GM12873 (cell line): ENCODE results near the gene SUPT7L.
A peak's percentile ranks its signal among the peaks of the same experiment; 100 is the strongest.

Experiments used
- TF ChIP-seq, protein P1 (sequence below): IDR thresholded peaks from 2 replicates; pipeline ENCODE4 v1.5.1; 2012; ENCODE audit warnings: low read depth, mild to moderate bottlenecking, moderate library complexity, low read length, control low read depth; ENCODE audit not compliant: insufficient read depth; ENCODE audit errors: missing control alignments

SUPT7L gene

DNA sequence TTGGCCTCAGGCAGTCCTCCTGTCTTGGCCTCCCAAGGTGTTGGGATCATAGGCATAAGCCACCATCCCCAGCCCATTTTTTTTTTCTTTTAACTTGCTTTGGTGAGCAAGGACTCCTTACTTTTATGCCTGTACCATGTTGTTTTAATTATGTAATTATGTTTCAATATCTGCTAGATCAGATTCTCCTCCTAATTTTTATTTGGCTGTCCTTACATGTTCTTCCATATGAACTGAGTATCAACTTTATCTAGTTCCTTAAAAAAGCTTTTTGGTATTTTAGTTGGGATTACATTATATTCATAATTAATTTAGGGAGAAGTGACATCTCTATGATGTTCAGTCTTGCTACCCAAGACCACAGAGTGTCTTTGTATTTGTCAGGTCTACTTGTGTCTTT, 18.2 kb downstream of the SUPT7L start:
- TF ChIP-seq, protein P1, sequence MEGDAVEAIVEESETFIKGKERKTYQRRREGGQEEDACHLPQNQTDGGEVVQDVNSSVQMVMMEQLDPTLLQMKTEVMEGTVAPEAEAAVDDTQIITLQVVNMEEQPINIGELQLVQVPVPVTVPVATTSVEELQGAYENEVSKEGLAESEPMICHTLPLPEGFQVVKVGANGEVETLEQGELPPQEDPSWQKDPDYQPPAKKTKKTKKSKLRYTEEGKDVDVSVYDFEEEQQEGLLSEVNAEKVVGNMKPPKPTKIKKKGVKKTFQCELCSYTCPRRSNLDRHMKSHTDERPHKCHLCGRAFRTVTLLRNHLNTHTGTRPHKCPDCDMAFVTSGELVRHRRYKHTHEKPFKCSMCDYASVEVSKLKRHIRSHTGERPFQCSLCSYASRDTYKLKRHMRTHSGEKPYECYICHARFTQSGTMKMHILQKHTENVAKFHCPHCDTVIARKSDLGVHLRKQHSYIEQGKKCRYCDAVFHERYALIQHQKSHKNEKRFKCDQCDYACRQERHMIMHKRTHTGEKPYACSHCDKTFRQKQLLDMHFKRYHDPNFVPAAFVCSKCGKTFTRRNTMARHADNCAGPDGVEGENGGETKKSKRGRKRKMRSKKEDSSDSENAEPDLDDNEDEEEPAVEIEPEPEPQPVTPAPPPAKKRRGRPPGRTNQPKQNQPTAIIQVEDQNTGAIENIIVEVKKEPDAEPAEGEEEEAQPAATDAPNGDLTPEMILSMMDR = no peak

DNA sequence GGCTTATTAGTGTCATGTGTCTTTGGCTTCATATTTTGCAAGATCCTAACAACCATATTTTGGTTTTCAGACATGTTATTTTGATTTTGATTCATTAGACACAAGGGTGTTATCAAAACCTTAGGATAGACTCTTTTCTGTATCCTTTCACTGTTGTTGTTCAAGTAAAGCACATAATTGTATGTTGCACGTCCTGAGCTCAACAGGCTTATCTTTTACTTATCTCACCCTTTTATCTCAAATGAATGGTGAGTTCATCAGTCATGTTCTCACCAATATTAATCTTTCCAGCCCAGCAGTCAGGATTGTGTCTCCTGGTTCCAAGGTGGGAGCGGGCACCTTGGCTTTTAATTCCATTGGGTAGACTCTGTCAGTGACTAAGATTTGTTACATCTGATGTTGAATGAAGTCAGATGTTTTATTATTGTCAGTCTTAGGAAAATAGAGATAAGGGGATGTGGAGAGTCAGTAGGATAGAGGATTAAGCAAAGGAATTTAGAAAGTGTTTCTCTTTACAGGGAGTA, 22.6 kb downstream of the SUPT7L start:
- TF ChIP-seq, protein P1 = no peak

DNA sequence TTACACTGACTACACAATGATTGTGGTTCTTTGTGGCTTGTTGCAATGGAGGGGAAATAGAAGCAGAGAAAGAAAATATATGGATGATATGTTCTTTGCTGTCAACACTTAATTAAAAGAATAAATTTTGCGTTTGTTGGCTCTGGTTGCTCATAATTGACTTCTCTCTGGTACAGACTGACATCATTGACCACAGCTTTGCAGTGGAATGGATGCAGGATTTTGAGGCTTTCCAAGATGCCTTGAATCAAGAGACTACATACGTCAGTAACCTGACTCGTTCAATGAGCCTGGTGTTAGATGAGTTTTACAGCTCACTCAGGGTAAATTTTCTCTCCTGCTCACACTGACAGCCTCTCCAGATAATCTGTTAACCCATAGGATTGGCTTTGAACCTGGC, 24.7 kb downstream of the SUPT7L start:
- TF ChIP-seq, protein P1 = no peak

DNA sequence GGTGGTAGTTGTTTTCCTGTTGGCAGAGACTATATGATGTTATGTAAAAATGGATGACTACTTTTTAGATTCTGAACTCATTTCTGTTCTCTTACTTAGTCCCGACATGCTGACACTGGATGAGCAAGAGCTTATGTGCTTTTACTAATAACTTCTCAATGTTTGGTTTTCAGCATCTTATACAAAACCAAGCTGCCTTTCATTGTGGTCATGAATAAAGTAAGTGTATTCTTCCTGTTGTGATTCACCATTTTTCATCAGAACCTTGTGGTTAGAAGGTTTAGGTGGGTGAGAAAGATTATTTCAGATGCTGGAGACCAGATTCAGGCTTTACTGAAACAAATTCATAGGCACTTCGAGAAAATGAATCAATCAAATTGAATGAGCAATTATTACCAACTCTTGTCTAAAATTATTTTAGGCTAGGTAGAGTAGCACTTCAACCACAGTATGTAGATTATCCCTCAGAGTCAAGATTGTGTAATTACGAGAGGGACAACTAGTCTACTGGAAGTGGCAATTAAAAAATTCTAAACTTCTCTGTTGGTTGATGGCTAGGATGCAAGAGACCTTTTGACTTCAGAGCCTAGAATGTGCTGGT, 25.3 kb downstream of the SUPT7L start:
- TF ChIP-seq, protein P1 = no peak

DNA sequence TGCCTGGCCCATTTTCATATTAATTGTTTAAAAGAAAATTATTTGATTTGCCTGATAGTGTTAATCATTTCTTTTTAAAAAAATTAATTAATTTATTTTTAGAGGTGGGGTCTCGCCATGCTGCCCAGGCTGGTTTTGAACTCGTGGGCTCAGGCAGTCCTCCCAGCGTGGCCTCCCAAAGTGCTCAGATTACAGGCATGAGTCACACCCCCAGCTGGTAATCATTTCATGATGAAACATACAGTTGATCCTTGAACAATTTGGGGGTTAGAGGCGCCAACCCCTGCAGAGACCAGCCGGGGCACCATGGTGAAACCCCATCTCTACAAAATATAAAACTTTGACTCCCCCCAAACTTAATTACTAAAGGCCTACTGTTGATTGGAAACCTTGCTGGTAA, 26.6 kb downstream of the SUPT7L start:
- TF ChIP-seq, protein P1 = no peak

DNA sequence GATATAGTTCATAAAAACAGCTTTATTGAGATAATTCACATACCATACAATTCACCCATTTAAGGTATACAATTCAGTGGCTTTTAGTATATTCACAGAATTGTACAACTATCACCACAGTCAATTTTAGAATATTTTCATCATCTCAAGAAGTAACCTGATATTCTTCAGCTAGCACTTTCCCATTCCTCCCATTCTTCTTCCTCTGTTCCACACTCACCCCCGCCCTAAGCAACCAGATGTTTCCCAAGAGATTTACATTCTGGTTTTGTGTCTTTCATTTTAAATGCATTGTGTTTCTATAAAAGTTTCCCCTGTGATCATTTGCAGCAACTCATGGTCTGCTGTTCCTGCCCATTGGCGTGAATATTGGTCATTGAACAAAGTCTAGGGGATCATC, 29.1 kb downstream of the SUPT7L start:
- TF ChIP-seq, protein P1 = no peak

DNA sequence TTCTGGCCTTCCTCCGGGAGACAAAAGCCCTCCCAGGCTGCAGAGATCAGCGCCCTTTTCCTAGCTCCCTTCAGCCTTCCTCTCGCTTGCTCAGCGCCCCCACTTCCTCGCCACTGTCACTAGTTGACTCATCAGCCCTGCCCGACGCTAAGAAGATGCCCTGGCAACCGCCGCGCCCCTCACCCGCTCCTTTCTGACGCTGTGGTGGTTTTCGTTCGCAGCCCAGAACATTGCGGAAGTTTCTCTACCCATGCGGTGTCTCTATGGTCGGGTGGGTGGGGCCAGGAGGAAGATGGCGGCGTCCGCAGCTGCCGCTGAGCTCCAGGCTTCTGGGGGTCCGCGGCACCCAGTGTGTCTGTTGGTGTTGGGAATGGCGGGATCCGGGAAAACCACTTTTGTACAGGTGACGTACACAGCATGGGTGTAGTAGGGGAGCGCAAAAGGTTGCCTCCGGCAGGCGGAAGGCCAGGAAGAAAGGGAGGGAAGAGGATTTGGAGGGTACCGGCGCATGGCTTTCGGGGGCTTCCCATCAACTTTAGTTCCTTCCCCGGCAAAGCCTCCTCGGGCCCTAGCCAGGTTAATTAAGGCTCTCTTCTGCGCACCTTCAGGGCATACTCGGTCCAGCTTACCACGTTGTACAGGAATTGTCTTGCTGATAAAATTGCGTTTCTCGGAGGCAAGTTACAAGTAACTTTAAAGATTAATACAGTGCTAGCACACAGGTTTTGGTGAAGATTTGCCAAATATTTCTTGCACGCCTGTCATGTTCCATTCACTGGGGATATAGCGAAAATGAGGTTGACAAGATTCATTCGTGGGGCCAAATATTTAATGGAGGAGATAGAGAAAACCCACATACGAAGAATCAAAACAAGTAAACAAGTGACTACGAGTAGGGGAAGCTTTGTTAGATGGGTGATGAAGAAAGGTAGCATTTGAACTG, 34.4 kb downstream of the SUPT7L start, which contains the start of the genes CCDC121 and GPN1:
TSS of gene CCDC121 (minus strand) at position 246 of the 943 bp plus-strand sequence. CDS start 1,213 bp downstream, outside the sequence.
TSS of gene GPN1 (plus strand) at position 284 of the 943 bp plus-strand sequence. CDS start at position 293, 9 bp downstream.
- TF ChIP-seq, protein P1 = peak; percentile 5
